ENCODE data around the gene SLC26A11.
A peak's percentile ranks its signal among the peaks of the same experiment; 100 is the strongest.

Gene SLC26A11

DNA sequence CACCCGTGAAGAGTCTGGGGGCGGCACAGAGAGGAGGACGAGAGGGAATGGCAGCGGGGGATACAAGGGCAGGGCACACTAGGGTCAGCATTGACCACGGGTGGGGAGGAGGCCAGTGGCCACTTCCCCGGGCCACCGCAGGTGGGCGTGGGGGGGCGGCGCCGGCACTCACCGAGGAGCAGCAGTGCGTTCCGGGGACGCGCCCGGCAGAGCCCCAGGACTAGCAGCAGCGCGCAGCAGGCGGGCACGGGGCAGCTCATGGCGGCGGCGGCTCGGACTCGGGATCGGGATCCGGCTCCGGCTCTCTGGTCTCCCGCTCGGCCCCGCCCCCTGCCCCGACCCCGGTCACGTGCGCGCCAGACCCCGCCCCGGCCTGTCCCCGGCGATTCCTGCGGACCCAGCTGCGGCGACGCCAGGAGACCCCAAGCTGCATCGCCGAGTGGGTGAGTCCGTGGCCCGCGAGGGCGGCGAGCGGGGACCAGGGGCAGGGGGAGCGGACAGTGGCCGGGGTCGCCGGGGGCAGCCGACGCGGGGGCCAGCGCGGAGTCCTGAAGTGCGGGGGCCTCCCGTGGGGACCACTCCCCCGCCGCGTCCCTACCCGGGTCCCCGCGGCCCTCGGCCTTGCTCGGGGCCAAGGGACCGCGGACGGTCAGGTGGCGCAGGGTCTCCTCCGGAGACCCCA lies at the start of gene SLC26A11, which contains the start of gene SGSH:
Gene SLC26A11, plus strand, starts transcription at position 374 of the 682 bp plus-strand sequence. CDS start 1,134 bp downstream, outside the sequence.
Gene SGSH, minus strand, starts transcription at position 280 of the 682 bp plus-strand sequence. Its CDS starts 20 bp downstream, at position 260.
- H3K27ac Mint-ChIP-seq: peak within 1 kb of the TSS; percentile 97
- peak within 1 kb of the TSS; percentile 96 for H3K4me3 Mint-ChIP-seq
- DNase-seq (peak; percentile 55 to 65), ATAC-seq (peak; percentile 61)
- H3K27me3 Mint-ChIP-seq: no peaks in the 10 kb centered on the region
- peaks cover 43% of the 10 kb centered on the region for H3K4me1 Mint-ChIP-seq
- H3K9me3 Mint-ChIP-seq: no peaks in the 10 kb centered on the region

DNA sequence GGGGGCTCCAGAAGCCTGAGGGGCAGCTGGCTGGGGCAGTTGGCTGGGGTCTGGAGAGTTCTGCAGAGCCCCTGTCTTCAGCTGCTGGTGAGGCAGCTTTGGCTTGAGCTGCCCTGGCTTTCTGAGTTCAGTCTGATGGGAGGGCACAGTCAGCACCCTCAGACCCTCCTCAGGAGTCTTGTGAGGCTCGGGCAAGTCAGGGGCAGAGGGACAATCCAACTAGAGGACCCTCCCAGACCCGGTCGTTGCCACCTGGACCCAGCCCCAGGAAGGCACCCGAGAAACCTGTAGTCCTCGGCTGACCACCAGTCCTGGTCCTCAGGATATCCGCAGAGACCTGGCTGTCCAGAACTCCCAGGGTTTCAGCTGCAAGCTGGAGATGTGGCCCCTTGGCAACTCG lies 48.5 kb upstream of the SLC26A11 start:
- no peak for DNase-seq
- no peaks in the 10 kb centered on the region for H3K4me1 Mint-ChIP-seq
- no peak overlapping the region for H3K4me3 Mint-ChIP-seq
- ATAC-seq: no peak
- H3K27me3 Mint-ChIP-seq: peaks cover 20% of the 10 kb centered on the region
- H3K27ac Mint-ChIP-seq: no peak overlapping the region
- no peaks in the 10 kb centered on the region for H3K9me3 Mint-ChIP-seq

DNA sequence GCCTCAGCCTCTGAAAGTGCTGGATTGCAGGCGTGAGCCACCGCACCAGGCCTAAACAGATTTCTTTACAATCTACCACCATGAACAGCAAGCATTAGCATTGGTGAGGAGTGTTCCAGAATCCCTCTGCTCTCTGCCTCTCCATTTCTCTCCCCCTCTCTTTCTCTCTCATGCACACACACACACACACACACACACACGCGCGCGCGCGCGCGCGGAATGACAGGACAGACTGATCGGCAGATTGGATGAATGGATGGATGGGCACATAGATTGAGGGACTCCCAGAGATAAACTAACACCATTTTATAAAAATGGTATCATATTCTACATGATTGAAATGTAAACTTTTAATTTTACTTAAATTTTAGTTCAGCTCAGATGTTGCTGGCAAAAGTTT lies 47.1 kb upstream of the SLC26A11 start:
- no peak for ATAC-seq
- no peak overlapping the region for H3K4me3 Mint-ChIP-seq
- H3K4me1 Mint-ChIP-seq: no peaks in the 10 kb centered on the region
- no peak overlapping the region for H3K27ac Mint-ChIP-seq
- DNase-seq: no peak
- peaks cover 19% of the 10 kb centered on the region for H3K27me3 Mint-ChIP-seq
- no peaks in the 10 kb centered on the region for H3K9me3 Mint-ChIP-seq

DNA sequence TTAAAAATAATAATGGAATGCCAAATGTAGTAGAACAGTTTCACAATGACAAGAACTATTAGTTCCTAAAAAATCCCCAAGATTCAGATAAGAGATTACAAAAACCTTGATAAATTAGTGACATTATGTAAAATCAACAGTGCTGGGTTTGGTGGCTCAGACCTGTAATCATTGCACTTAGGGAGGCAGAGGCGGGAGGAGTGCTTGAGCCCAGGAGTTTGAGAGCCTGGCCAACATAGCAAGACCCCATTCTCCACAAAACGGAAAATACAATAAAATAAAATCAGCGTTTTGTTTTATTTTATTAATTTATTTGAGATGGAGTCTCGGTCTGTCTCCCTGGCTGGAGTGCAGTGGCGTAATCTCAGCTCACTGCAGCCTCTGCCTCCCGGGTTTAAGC lies 46.3 kb upstream of the SLC26A11 start:
- no peaks in the 10 kb centered on the region for H3K4me1 Mint-ChIP-seq
- no peaks in the 10 kb centered on the region for H3K9me3 Mint-ChIP-seq
- no peak overlapping the region for H3K27ac Mint-ChIP-seq
- ATAC-seq (no peak), DNase-seq (no peak)
- H3K27me3 Mint-ChIP-seq: peaks cover 11% of the 10 kb centered on the region
- H3K4me3 Mint-ChIP-seq: no peak overlapping the region

DNA sequence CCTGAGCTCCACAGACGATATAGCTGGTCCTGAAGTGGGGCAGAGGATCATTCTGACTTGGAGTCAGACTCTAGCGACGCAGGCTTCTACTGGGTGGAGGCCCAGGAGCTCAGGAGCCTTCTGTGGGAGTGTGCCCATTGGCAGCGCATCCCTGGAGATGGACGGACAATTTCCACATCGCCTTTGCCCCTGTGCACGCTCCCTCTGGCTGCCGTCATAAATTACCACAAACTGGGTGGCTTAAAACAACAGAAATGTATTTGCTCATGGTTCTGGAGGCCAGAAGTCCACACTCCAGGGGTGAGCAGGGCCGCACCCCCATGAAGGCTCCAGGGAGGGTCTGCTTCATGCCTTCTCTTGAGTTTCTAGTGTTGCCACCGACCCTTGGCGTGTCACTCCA lies 43.5 kb upstream of the SLC26A11 start:
- Mint-ChIP-seq H3K27me3 (peaks cover 7% of the 10 kb centered on the region), H3K4me1 (no peaks in the 10 kb centered on the region), H3K27ac (no peak overlapping the region), H3K9me3 (no peaks in the 10 kb centered on the region), H3K4me3 (no peak overlapping the region)
- ATAC-seq (no peak), DNase-seq (no peak)

DNA sequence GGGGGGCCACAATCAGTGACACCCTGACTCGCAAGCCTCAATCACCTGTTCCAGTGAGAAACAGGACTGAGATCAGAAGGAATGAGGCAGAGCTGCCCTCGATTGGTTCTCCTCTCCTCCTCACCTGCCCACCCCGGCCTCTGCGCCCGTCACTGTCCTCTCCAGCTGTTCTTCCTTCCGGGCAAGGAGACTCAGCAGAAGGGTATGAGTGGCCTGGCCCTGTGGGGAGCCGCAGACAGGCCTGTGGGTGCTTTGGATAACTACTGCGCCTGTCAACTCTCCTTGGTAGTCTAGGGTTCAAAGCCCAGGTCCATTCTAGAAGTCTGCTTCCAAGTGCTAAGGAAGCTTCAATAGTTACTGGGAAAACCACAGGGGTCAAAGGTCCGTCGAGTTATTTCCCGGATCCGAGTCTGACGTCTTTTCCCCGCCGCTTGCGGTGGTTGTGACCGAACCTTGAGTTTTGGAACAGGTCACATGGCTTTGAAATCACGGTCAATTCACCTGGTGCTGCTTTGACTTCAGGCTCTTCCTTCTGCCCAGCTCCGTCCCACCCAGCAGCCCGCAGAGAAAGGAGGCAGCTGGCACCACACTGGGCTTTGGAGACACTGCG lies 42.1 kb upstream of the SLC26A11 start:
- no peaks in the 10 kb centered on the region for H3K9me3 Mint-ChIP-seq
- H3K4me3 Mint-ChIP-seq: no peak overlapping the region
- H3K4me1 Mint-ChIP-seq: no peaks in the 10 kb centered on the region
- DNase-seq: no peak
- no peak for ATAC-seq
- H3K27me3 Mint-ChIP-seq: peaks cover 7% of the 10 kb centered on the region
- H3K27ac Mint-ChIP-seq: no peak overlapping the region

DNA sequence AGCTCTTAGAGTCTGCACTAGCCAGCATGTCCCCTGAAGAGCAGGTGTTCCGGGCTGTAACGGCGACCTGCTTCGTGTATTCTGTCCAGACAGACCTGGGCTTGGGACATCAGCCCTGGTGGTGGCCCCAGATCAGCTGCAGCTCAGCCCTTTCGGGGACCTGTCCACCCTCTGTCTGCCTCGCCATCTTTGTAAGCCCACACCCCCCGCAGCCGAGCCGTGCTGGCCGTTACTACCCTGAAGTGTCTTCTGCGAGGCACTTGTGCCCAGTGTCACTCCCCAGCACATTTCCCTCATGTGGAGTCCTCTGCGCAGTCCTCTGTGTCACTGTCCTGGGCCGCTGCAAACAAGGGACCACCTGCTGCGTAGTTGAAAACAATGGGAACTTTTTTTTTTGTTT lies 40.0 kb upstream of the SLC26A11 start:
- DNase-seq: no peak
- Mint-ChIP-seq H3K9me3 (no peaks in the 10 kb centered on the region), H3K4me3 (no peak overlapping the region), H3K27me3 (peaks cover 5% of the 10 kb centered on the region), H3K4me1 (no peaks in the 10 kb centered on the region), H3K27ac (no peak overlapping the region)
- no peak for ATAC-seq

DNA sequence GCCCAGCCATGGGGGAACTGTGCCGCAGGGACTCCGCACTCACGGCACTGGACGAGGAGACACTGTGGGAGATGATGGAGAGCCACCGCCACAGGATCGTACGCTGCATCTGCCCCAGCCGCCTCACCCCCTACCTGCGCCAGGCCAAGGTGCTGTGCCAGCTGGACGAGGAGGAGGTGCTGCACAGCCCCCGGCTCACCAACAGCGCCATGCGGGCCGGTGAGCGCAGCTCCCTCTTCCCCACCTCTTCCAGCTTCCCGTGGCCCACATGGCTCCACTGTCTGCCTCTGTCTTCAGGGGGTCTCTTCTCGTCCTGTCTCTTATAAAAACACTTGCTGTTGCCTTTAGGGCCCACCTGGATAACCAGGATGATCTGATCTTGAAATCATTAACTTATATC lies 38.8 kb upstream of the SLC26A11 start:
- Mint-ChIP-seq H3K4me3 (no peak overlapping the region), H3K27me3 (no peaks in the 10 kb centered on the region), H3K9me3 (no peaks in the 10 kb centered on the region), H3K4me1 (no peaks in the 10 kb centered on the region), H3K27ac (no peak overlapping the region)
- ATAC-seq (no peak), DNase-seq (no peak)

DNA sequence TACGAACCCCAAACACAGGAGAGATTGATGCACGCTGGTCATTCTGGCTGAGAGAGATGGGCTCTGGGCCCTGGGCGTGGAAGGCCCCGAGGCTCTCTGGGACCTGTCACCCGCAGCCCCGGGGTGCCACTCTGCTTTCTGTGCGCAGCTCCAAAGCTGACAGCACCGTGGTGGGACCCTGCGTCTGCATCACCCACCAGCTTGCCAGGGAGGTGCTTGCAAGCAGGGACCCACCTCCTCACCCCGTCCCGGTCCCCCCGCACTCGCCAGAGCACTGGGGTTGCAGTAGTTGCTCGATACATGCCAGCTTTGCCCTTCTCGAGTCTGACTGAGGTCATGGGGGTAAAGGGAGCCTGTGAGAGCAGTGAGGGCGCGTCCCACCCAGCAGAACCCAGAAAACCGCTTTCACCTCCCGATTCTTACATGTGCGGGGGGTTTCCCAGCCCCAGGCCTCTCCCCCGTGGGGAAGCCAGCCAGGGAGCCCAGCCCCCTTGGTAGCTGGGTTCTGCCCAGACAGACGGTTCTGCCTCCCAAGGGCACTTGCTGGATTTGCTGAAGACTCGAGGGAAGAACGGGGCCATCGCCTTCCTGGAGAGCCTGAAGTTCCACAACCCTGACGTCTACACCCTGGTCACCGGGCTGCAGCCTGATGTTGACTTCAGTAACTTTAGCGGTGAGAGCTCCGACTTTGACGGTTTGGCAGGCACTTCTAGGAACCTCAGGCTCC lies 37.9 kb upstream of the SLC26A11 start:
- ATAC-seq (no peak), DNase-seq (no peak)
- Mint-ChIP-seq H3K4me1 (no peaks in the 10 kb centered on the region), H3K27me3 (no peaks in the 10 kb centered on the region), H3K27ac (no peak overlapping the region), H3K4me3 (no peak overlapping the region), H3K9me3 (no peaks in the 10 kb centered on the region)

DNA sequence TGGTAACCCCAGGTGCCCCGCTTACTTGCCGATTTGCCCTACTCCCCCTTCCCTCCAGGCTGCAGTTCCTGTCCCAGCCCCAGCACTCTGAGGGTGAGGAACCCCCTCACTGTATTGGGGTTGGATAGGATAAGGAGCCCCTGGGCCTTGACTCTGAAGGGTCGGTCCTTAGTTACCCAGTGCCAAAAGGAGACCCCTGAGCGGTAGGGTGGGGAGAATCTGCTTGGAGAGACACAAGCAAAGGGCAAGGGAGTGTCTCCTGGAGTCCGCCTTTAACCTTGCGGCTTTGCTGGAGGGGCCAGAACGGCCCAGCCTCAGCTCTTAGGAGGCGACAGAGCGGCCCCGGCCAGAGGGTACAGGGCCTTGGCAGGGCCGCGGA lies 37.4 kb upstream of the SLC26A11 start:
- ATAC-seq (no peak), DNase-seq (no peak)
- no peaks in the 10 kb centered on the region for H3K9me3 Mint-ChIP-seq
- no peaks in the 10 kb centered on the region for H3K27me3 Mint-ChIP-seq
- no peak overlapping the region for H3K4me3 Mint-ChIP-seq
- H3K27ac Mint-ChIP-seq: no peak overlapping the region
- no peaks in the 10 kb centered on the region for H3K4me1 Mint-ChIP-seq

DNA sequence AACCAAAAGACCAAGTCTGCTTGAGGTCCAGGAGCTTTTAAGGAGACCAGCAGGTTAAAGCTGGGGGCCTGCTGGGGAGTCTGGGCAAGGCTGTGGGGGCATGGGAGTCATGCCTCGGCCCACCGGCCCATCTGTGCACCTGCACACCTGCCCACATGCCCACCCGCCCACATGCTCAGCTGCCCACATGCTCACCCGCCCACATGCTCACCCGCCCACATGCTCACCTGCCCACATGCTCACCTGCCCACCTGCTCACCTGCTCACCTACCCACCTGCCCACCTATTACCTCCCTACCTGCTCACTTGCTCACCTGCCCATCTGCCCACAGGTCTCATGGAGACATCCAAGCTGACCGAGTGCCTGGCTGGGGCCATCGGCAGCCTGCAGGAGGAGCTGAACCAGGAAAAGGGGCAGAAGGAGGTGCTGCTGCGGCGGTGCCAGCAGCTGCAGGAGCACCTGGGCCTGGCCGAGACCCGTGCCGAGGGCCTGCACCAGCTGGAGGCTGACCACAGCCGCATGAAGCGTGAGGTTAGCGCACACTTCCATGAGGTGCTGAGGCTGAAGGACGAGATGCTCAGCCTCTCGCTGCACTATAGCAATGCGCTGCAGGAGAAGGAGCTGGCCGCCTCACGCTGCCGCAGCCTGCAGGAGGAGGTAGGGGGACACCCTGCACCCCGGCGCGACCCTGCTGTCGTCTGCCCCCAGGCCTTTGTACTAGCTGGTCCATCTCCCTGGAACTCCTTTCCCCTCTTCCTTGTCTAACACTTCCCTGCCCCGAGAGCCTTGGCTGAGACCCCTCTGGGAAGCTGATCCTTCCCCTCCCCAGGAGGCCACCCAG lies 36.4 kb upstream of the SLC26A11 start:
- no peaks in the 10 kb centered on the region for H3K4me1 Mint-ChIP-seq
- peak overlapping the region in 1 of 2 donors; percentile 93 for H3K27ac Mint-ChIP-seq
- no peaks in the 10 kb centered on the region for H3K9me3 Mint-ChIP-seq
- ATAC-seq: no peak
- no peak for DNase-seq
- no peaks in the 10 kb centered on the region for H3K27me3 Mint-ChIP-seq
- H3K4me3 Mint-ChIP-seq: no peak overlapping the region

DNA sequence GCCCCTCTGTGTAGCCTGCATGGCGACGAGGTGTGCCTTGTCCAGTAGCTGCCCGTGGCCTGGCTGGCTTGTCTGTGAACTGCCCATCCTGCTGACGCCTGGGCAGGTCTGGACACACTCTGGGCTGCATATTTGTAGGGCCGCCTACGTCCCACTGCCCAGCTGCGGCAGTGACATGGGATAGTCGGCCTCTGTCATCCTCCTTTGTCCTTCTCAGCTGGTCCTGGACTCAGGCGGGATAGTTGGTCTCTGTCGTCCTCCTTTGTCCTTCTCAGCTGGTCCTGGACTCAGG lies 35.9 kb upstream of the SLC26A11 start:
- DNase-seq (no peak), ATAC-seq (no peak)
- H3K4me3 Mint-ChIP-seq: no peak overlapping the region
- H3K27ac Mint-ChIP-seq: peak overlapping the region in 1 of 2 donors; percentile 93
- no peaks in the 10 kb centered on the region for H3K9me3 Mint-ChIP-seq
- no peaks in the 10 kb centered on the region for H3K27me3 Mint-ChIP-seq
- H3K4me1 Mint-ChIP-seq: no peaks in the 10 kb centered on the region

DNA sequence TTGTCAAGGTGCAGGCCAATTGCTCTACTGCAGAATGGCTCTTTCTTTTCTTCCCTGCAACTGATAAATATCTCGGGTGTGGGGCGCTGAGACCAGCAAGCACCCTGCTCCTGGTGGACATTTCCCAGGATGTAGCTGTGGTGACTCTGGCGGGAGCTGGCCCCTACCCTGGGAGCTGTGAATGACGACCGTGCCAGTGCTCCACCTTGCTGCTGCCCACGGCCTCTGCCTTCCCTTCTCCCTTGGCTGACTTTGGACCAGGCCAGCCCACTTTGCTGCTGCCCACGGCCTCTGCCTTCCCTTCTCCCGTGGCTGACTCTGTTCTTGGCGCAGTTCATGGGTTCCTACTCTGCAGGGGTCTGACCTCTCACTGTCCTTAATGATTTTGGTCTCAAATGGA lies 34.3 kb upstream of the SLC26A11 start:
- ATAC-seq (no peak), DNase-seq (no peak)
- Mint-ChIP-seq H3K27me3 (peaks cover 5% of the 10 kb centered on the region), H3K27ac (no peak overlapping the region), H3K4me1 (no peaks in the 10 kb centered on the region), H3K9me3 (no peaks in the 10 kb centered on the region), H3K4me3 (no peak overlapping the region)

DNA sequence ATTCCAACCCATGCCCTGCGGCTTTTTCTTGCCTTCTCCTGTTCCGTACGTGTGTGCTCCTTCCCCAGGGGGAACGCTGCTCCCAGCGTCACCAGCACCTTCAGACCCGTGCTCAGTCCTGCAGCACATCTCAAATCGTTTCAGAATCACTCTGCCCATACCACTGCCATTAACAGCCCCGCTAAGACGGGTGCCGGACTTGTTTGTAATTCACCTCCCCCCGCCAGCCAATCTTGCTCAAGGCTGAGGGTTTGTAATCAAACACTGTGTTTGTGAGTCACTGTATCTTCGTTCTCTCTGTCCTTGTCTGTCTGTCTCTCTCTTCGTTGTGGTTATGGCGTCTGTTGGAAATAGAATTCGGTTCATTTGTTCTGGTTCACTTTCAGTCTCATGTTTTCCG lies 33.1 kb upstream of the SLC26A11 start:
- no peaks in the 10 kb centered on the region for H3K9me3 Mint-ChIP-seq
- H3K4me3 Mint-ChIP-seq: no peak overlapping the region
- no peak for ATAC-seq
- peaks cover 16% of the 10 kb centered on the region for H3K27me3 Mint-ChIP-seq
- no peak overlapping the region for H3K27ac Mint-ChIP-seq
- no peaks in the 10 kb centered on the region for H3K4me1 Mint-ChIP-seq
- no peak for DNase-seq

DNA sequence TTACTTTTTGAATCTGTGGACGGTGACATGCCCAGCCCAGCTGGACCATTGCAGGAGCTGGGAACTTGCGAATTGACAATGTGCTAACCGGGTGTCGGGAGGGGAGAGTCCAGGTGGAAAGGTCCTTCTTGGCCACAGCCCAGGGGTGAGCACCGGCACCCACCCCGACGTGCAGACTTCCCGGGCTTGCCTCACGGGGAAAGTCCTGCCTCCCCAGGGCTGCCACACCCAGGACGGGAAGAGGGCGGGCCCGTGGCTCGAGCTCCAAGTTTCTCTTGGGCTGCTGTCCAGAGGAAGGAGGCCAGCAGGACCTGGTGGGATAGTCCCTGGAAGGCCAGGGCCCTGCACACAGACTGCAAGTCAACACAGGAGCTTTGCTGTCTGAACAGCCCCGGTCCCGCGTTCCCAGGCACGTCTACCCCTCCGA lies 32.7 kb upstream of the SLC26A11 start:
- DNase-seq: no peak
- Mint-ChIP-seq H3K27me3 (peaks cover 20% of the 10 kb centered on the region), H3K27ac (no peak overlapping the region), H3K9me3 (no peaks in the 10 kb centered on the region), H3K4me1 (no peaks in the 10 kb centered on the region), H3K4me3 (no peak overlapping the region)
- no peak for ATAC-seq

DNA sequence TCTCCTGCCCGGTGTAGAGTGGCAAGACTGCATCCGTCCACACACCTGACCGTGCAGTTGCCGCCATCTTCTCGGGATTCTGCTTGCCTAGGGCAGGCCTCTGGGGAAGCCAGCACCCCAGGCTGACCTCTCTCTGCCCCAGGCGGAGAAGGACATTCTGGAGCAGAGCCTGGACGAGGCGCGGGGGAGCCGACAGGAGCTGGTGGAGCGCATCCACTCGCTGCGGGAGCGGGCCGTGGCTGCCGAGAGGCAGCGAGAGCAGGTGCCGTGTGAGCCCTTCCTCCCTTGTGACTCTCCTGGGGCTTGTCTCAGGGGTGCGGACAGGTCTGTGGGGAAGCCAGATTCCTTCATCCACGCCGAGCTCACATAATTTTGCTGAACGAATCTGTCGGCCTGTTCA lies 30.6 kb upstream of the SLC26A11 start:
- H3K4me3 Mint-ChIP-seq: no peak overlapping the region
- DNase-seq (no peak), ATAC-seq (no peak)
- H3K27me3 Mint-ChIP-seq: peaks cover 20% of the 10 kb centered on the region
- H3K4me1 Mint-ChIP-seq: no peaks in the 10 kb centered on the region
- peaks cover 0 to 5% of the 10 kb centered on the region in 2 donors for H3K9me3 Mint-ChIP-seq
- H3K27ac Mint-ChIP-seq: peak overlapping the region in 1 of 2 donors; percentile 81

Measured in stimulated activated naive CD8-positive, alpha-beta T cell treated with anti-CD3 and anti-CD28 coated beads, Interleukin-15, amount 100 ng/mL, for 72 hours (primary cell).